ENCODE data around the gene FRMD5. TPM values are rescaled to one million over a fixed set of nuclear protein-coding genes. Genes with fewer than 3 reads are reported as not detected.

The FRMD5 gene
- total RNA-seq, 1 experiment from 2014 or later, result 3.9 TPM

DNA sequence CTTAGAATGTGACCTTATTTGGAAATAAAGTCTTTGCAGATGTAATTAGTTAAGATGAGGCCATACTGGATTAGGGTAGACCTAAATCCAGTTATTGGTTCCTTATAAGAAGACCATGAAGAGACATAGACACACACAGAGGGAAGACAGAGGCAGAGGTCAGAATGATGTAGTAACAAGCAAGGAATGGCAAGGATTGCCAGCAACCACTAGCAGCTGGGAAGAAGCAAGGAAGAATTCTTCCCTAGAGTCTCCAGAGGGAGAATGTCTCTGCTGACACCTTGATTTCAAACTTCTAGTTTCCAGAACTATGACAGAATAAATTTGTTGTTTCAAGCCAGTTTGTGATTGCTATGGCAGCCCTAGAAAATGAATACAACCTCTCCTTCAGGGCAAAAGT, 251.6 kb downstream of the FRMD5 start:
- TF ChIP-seq, protein P1, sequence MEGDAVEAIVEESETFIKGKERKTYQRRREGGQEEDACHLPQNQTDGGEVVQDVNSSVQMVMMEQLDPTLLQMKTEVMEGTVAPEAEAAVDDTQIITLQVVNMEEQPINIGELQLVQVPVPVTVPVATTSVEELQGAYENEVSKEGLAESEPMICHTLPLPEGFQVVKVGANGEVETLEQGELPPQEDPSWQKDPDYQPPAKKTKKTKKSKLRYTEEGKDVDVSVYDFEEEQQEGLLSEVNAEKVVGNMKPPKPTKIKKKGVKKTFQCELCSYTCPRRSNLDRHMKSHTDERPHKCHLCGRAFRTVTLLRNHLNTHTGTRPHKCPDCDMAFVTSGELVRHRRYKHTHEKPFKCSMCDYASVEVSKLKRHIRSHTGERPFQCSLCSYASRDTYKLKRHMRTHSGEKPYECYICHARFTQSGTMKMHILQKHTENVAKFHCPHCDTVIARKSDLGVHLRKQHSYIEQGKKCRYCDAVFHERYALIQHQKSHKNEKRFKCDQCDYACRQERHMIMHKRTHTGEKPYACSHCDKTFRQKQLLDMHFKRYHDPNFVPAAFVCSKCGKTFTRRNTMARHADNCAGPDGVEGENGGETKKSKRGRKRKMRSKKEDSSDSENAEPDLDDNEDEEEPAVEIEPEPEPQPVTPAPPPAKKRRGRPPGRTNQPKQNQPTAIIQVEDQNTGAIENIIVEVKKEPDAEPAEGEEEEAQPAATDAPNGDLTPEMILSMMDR (conservative IDR thresholded peaks at IDR 0.05), result no peak
- Histone ChIP-seq H4K91ac (ENCODE audit: insufficient read length, low read depth, low read length) (no peak overlapping the region), H2AK5ac (ENCODE audit: insufficient read length, low read length) (no peak overlapping the region), H2AFZ (ENCODE audit: low read length) (no peak overlapping the region), H3K4me1 (ENCODE audit: insufficient read depth, low read length) (no peaks in the 10 kb centered on the region), H3K4me2 (ENCODE audit: insufficient read depth, insufficient read length, low read length) (no peak overlapping the region), H2BK5ac (ENCODE audit: insufficient read length, low read length) (no peak overlapping the region), H3K56ac (ENCODE audit: insufficient read length, low read depth, low read length) (no peak overlapping the region), H2BK12ac (ENCODE audit: insufficient read length, low read depth, low read length) (no peak overlapping the region), H4K8ac (replicated peaks; ENCODE audit: insufficient read length, low read depth, low read length) (no peak overlapping the region), H3K79me2 (ENCODE audit: insufficient read depth, low read length) (no peaks in the 10 kb centered on the region), H3K27ac (ENCODE audit: insufficient read length, low read depth, low read length) (no peak overlapping the region), H3K9me3 (ENCODE audit: control insufficient read depth, low read depth, low read length) (no peaks in the 10 kb centered on the region), H2BK20ac (ENCODE audit: low read depth, low read length, poor library complexity, severe bottlenecking) (no peak overlapping the region), H4K20me1 (ENCODE audit: control insufficient read depth, insufficient read depth, insufficient read length) (no peaks in the 10 kb centered on the region), H3K18ac (ENCODE audit: insufficient read length, low read depth, low read length) (no peak overlapping the region), H3K9ac (ENCODE audit: extremely low read depth, insufficient read length, low read length) (no peak overlapping the region), H2BK120ac (ENCODE audit: low read depth, low read length, poor library complexity, severe bottlenecking) (no peak overlapping the region), H3K14ac (ENCODE audit: insufficient read depth, low read length) (no peak overlapping the region), H3K23me2 (ENCODE audit: insufficient read length, low read depth, low read length, poor library complexity, severe bottlenecking) (no peaks in the 10 kb centered on the region), H3T11ph (ENCODE audit: low read length) (no peak overlapping the region), H3K4ac (ENCODE audit: low read depth, low read length) (no peak overlapping the region), H2BK15ac (ENCODE audit: low read depth, low read length) (no peak overlapping the region), H3K79me1 (ENCODE audit: insufficient read depth, low read depth, low read length, poor library complexity, severe bottlenecking) (no peaks in the 10 kb centered on the region), H4K5ac (ENCODE audit: insufficient read length, low read depth, low read length) (no peak overlapping the region), H3K27me3 (ENCODE audit: insufficient read depth, low read length) (no peaks in the 10 kb centered on the region), H3K23ac (ENCODE audit: insufficient read length, low read depth, low read length) (no peak overlapping the region)
- H3K4me3 Mint-ChIP-seq, result no peak overlapping the region
- no peak for DNase-seq
- no peaks in the 10 kb centered on the region for H3K36me3 Mint-ChIP-seq (ENCODE audit: insufficient read depth in 1 of 3, low read depth in 3 of 3)
- no peak overlapping the region for H3K27ac Mint-ChIP-seq
- H3K4me1 Mint-ChIP-seq, result peaks cover 5% of the 10 kb centered on the region in 2 experiments; a peak in 3 of 4 replicates
- H3K27me3 Mint-ChIP-seq (ENCODE audit: low read depth), result no peaks in the 10 kb centered on the region
- no peaks in the 10 kb centered on the region for H3K9me3 Mint-ChIP-seq
